ENCODE measurements around the gene RPS3. TPM values are rescaled to one million over a fixed set of nuclear protein-coding genes. Genes with fewer than 3 reads are reported as not detected.
A peak's percentile ranks its signal among the peaks of the same experiment; 100 is the strongest.

The RPS3 gene
- polyA plus RNA-seq, 1 of the 3 experiments (the other 2 are of a cell fraction) = 4,540 TPM

- no peaks in the 10 kb centered on the region for H3K27me3 ChIP-seq (ENCODE audit: insufficient read depth)
Observed at GRCh38 chr11:75406338-75406777, 7.0 kb downstream of the RPS3 start.

More at GRCh38 chr11:75406338-75406777, 7.0 kb downstream of the RPS3 start:
- TF ChIP-seq, protein P1, sequence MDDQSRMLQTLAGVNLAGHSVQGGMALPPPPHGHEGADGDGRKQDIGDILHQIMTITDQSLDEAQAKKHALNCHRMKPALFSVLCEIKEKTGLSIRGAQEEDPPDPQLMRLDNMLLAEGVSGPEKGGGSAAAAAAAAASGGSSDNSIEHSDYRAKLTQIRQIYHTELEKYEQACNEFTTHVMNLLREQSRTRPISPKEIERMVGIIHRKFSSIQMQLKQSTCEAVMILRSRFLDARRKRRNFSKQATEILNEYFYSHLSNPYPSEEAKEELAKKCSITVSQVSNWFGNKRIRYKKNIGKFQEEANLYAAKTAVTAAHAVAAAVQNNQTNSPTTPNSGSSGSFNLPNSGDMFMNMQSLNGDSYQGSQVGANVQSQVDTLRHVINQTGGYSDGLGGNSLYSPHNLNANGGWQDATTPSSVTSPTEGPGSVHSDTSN (IDR thresholded peaks at IDR 0.05) = no peak
- TF ChIP-seq, protein P2, sequence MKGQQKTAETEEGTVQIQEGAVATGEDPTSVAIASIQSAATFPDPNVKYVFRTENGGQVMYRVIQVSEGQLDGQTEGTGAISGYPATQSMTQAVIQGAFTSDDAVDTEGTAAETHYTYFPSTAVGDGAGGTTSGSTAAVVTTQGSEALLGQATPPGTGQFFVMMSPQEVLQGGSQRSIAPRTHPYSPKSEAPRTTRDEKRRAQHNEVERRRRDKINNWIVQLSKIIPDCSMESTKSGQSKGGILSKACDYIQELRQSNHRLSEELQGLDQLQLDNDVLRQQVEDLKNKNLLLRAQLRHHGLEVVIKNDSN (IDR thresholded peaks at IDR 0.05; ENCODE audit: borderline replicate concordance, low read depth) = no peak
- TF ChIP-seq NFIC (IDR thresholded peaks at IDR 0.05; ENCODE audit: borderline replicate concordance) = no peak
- TF ChIP-seq TAF1 (IDR thresholded peaks at IDR 0.05; ENCODE audit: borderline replicate concordance, low read depth, low read length) = no peak
- 0 out of 2 replicates have a peak, but pooled peaks have one; percentile 26 for TF ChIP-seq JUND (IDR thresholded peaks at IDR 0.05)
- TF ChIP-seq, protein P3, sequence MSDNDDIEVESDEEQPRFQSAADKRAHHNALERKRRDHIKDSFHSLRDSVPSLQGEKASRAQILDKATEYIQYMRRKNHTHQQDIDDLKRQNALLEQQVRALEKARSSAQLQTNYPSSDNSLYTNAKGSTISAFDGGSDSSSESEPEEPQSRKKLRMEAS (IDR thresholded peaks at IDR 0.05; ENCODE audit: low read depth) = no peak
- no peak for TF ChIP-seq FOSL2 (IDR thresholded peaks at IDR 0.05; ENCODE audit: borderline replicate concordance, low read depth)
- no peak for TF ChIP-seq RXRA (IDR thresholded peaks at IDR 0.05; ENCODE audit: borderline replicate concordance, low read depth)
- TF ChIP-seq SIN3A (IDR thresholded peaks at IDR 0.05; ENCODE audit: borderline replicate concordance, low read depth, low read length) = no peak
- no peak for TF ChIP-seq GABPA (IDR thresholded peaks at IDR 0.05; ENCODE audit: low read depth)
- TF ChIP-seq EZH2phosphoT487 (IDR thresholded peaks at IDR 0.05; ENCODE audit: borderline replicate concordance, low read depth) = no peak
- 0 out of 2 replicates have a peak, but pooled peaks have one; percentile 41 for TF ChIP-seq FOXJ3 (CRISPR knock-in tag; IDR thresholded peaks at IDR 0.05)
- TF ChIP-seq GATA2 (CRISPR knock-in tag; IDR thresholded peaks at IDR 0.05) = peak; percentile 87
- no peak for TF ChIP-seq USF2 (IDR thresholded peaks at IDR 0.05; ENCODE audit: borderline replicate concordance, low read depth, low read length)
- TF ChIP-seq, protein P4, sequence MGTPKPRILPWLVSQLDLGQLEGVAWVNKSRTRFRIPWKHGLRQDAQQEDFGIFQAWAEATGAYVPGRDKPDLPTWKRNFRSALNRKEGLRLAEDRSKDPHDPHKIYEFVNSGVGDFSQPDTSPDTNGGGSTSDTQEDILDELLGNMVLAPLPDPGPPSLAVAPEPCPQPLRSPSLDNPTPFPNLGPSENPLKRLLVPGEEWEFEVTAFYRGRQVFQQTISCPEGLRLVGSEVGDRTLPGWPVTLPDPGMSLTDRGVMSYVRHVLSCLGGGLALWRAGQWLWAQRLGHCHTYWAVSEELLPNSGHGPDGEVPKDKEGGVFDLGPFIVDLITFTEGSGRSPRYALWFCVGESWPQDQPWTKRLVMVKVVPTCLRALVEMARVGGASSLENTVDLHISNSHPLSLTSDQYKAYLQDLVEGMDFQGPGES (IDR thresholded peaks at IDR 0.05; ENCODE audit: low read depth, low read length) = no peak
- no peak for TF ChIP-seq RFX5 (IDR thresholded peaks at IDR 0.05; ENCODE audit: low read length)
- no peak for TF ChIP-seq REST (IDR thresholded peaks at IDR 0.05; ENCODE audit: low read depth, low read length)
- no peak for TF ChIP-seq YY1 (IDR thresholded peaks at IDR 0.05; ENCODE audit: low read depth)
- peak; percentile 44 for TF ChIP-seq CHD2 (IDR thresholded peaks at IDR 0.05; ENCODE audit: low read length, partially characterized antibody)
- TF ChIP-seq RCOR1 (IDR thresholded peaks at IDR 0.05; ENCODE audit: low read length) = peak; percentile 82
- peak; percentile 89 for TF ChIP-seq MXI1 (IDR thresholded peaks at IDR 0.05; ENCODE audit: low read depth, low read length)
- no peak for TF ChIP-seq TEAD4 (IDR thresholded peaks at IDR 0.05; ENCODE audit: borderline replicate concordance, insufficient read depth)
- TF ChIP-seq EP300 (IDR thresholded peaks at IDR 0.05; ENCODE audit: borderline replicate concordance in 1 of 2, low read depth in 1 of 2, low read length in 1 of 2) = peak in 1 of 2 experiments; percentile 57; a peak in 1 of 4 replicates
- TF ChIP-seq POLR2AphosphoS5 (IDR thresholded peaks at IDR 0.05; ENCODE audit: low read depth, low read length) = no peak
- TF ChIP-seq SMC3 (IDR thresholded peaks at IDR 0.05; ENCODE audit: low read depth, low read length) = no peak
- no peak for TF ChIP-seq NRF1 (IDR thresholded peaks at IDR 0.05; ENCODE audit: low read depth, low read length)
- Histone ChIP-seq H3K4me3 (ENCODE audit: low read depth in 2 of 2, low read length in 1 of 2) (no peak overlapping the region), H3K9me3 (no peaks in the 10 kb centered on the region), H3F3A (replicated peaks; ENCODE audit: insufficient read depth) (peaks cover 45% of the 10 kb centered on the region), H3K79me2 (ENCODE audit: insufficient read depth) (peaks cover 76% of the 10 kb centered on the region), H3K4me1 (ENCODE audit: control insufficient read depth in 1 of 2, insufficient read depth in 2 of 2, low read depth in 1 of 2, low read length in 1 of 2) (peaks cover 22 to 43% of the 10 kb centered on the region in 2 experiments), H2AFZ (ENCODE audit: low read depth) (no peak overlapping the region), H3K9ac (no peak overlapping the region), H3K36me3 (replicated peaks in 1 of 2; ENCODE audit: control insufficient read depth in 1 of 2, insufficient read depth in 2 of 2, low read length in 1 of 2) (peaks cover 65 to 73% of the 10 kb centered on the region in 2 experiments), H3K9me2 (no peaks in the 10 kb centered on the region), H4K20me1 (ENCODE audit: insufficient read depth) (peaks cover 75% of the 10 kb centered on the region), H3K27ac (ENCODE audit: low read depth in 2 of 2, low read length in 1 of 2) (peak overlapping the region; percentile 3 to 74; a peak in 3 of 4 replicates), H3K4me2 (no peak overlapping the region)
- CTCF ChIA-PET = interaction anchor here (1.1 to 3.8 kb wide), 6 partner anchors 11 to 128 kb away, joined by 3 to 27 read pairs (median 9); no protein-coding TSS in a partner anchor
- DNase-seq = peak; percentile 61
- POLR2A ChIA-PET = interaction anchor here (0.7 to 1.1 kb wide), 3 partner anchors 15 to 100 kb away, joined by 3 to 5 read pairs (median 3); no protein-coding TSS in a partner anchor
- WGBS (ENCODE audit: low lambda C conversion rate) = 17% methylated on average over 1 of the region's 1 CpG
